ENCODE data around the gene PRAC2.

The PRAC2 gene

DNA sequence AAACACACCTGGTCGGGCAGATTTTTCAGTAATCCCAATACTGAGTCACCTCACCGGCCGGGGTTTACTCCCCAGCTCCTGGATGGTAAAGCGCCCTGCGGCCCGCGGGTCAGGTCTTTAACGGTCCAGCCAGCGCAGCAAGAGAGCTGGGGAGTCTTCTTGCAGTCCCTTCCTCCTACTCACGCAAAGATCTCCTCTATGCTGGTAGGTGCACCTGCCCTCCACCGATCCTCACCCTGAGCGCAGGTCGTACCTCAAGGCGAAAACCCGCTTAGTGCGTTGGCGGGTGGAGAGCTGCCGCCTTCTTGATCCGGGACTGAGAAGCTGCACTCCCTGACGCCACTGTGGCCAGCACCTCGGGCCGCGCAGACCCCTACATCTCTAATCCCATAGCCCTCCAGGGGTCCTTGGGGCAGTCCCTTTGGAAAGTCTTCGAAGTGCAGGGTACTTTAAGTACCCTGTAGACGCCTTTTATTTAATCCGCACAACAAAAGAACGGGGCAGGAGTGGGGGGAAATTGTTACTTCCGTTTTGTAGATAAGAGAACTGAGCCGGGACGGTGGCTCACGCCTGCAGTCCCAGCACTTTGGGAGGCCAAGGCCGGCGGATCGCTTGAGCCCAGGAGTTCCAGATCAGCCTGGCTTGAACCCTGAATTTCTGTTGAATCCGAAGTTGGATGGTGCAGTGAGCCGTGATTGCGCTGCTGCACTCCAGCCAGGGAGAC lies 16.0 kb downstream of the PRAC2 start:
- Histone ChIP-seq H3K4me3 (ENCODE audit: severe bottlenecking) (no peak overlapping the region), H3K9me3 (ENCODE audit: severe bottlenecking) (no peaks in the 10 kb centered on the region), H3K4me1 (ENCODE audit: insufficient read depth, poor library complexity, severe bottlenecking) (no peaks in the 10 kb centered on the region), H3K36me3 (ENCODE audit: low read depth) (no peaks in the 10 kb centered on the region), H3K27ac (ENCODE audit: poor library complexity, severe bottlenecking) (no peak overlapping the region), H3K27me3 (ENCODE audit: insufficient read depth, poor library complexity, severe bottlenecking) (peaks cover 100% of the 10 kb centered on the region)
- DNase-seq (ENCODE audit: low spot score) (no peak), ATAC-seq (ENCODE audit: low read depth) (peak; percentile 83)
- TF ChIP-seq, protein P1, sequence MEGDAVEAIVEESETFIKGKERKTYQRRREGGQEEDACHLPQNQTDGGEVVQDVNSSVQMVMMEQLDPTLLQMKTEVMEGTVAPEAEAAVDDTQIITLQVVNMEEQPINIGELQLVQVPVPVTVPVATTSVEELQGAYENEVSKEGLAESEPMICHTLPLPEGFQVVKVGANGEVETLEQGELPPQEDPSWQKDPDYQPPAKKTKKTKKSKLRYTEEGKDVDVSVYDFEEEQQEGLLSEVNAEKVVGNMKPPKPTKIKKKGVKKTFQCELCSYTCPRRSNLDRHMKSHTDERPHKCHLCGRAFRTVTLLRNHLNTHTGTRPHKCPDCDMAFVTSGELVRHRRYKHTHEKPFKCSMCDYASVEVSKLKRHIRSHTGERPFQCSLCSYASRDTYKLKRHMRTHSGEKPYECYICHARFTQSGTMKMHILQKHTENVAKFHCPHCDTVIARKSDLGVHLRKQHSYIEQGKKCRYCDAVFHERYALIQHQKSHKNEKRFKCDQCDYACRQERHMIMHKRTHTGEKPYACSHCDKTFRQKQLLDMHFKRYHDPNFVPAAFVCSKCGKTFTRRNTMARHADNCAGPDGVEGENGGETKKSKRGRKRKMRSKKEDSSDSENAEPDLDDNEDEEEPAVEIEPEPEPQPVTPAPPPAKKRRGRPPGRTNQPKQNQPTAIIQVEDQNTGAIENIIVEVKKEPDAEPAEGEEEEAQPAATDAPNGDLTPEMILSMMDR (IDR thresholded peaks at IDR 0.05; ENCODE audit: poor library complexity, severe bottlenecking): no peak

DNA sequence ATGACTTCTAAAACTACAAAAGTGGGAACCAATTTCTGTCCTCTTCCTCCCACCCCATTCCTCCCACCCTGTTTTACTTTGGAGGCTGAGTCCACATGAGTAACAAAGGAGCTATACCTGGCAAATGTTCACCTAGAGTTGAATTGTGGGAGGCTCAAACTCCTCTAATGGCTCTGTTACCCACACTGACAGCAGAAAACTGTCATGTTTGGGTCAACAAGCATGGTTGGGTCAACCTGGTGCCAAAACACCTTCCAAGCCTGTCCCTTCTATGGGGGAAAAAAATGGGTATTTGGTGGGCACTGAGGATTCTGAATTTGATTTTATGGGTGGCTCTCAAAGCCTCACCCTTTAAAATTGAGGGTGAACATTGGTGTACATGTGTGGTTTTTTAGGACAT lies 17.6 kb downstream of the PRAC2 start:
- TF ChIP-seq, protein P1 (IDR thresholded peaks at IDR 0.05; ENCODE audit: poor library complexity, severe bottlenecking): no peak
- H3K27ac ChIP-seq (ENCODE audit: poor library complexity, severe bottlenecking): no peak overlapping the region
- H3K9me3 ChIP-seq (ENCODE audit: severe bottlenecking): no peaks in the 10 kb centered on the region
- no peaks in the 10 kb centered on the region for H3K36me3 ChIP-seq (ENCODE audit: low read depth)
- peaks cover 98% of the 10 kb centered on the region for H3K27me3 ChIP-seq (ENCODE audit: insufficient read depth, poor library complexity, severe bottlenecking)
- DNase-seq (ENCODE audit: low spot score) (no peak), ATAC-seq (ENCODE audit: low read depth) (no peak)
- no peaks in the 10 kb centered on the region for H3K4me1 ChIP-seq (ENCODE audit: insufficient read depth, poor library complexity, severe bottlenecking)
- no peak overlapping the region for H3K4me3 ChIP-seq (ENCODE audit: severe bottlenecking)

DNA sequence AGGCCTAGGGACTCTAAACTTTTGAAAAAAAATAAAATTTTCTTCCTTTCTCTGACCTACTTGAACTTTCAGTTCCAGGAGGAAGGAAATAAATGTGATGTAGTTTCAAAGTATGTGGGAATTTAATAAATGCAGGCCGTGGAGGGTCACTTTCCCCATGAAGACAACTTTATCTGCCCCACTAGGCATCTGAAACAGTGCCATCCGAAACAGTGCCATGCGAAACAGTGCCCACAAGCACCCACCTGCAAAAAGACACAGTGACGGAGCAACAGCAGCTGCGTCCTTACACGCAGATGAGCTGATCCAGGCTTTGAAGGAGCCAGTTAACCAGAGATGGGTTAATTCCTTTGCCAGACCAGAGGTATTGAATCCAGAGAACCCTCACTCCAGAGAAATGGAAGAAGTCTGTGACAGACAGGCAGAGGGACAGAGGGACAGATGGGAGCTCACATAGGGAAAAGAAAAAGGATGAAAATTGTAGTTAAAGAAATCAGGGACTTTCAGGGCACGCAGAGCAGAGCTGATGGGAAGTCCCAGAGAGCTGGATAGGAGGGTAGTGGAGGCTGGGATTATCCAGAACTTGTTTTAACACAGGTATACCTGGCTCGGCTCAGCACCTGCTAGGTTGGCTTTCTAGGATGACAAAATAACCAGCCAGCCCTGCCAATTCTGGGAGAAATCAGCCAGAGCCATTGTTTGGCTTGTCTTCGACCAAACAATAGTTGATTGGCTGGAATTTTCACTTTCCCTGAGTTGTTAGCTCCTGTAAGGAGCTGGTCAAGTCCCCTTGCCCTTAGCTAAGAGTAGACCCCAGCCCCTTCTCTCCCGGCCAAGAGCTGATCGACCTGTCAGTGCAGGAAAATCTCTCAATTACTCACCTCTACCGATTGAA lies 22.6 kb downstream of the PRAC2 start:
- no peak overlapping the region for H3K4me3 ChIP-seq (ENCODE audit: severe bottlenecking)
- H3K27ac ChIP-seq (ENCODE audit: poor library complexity, severe bottlenecking): no peak overlapping the region
- no peaks in the 10 kb centered on the region for H3K9me3 ChIP-seq (ENCODE audit: severe bottlenecking)
- H3K4me1 ChIP-seq (ENCODE audit: insufficient read depth, poor library complexity, severe bottlenecking): no peaks in the 10 kb centered on the region
- no peaks in the 10 kb centered on the region for H3K36me3 ChIP-seq (ENCODE audit: low read depth)
- DNase-seq (ENCODE audit: low spot score) (no peak), ATAC-seq (ENCODE audit: low read depth) (no peak)
- TF ChIP-seq, protein P1 (IDR thresholded peaks at IDR 0.05; ENCODE audit: poor library complexity, severe bottlenecking): no peak
- H3K27me3 ChIP-seq (ENCODE audit: insufficient read depth, poor library complexity, severe bottlenecking): peaks cover 98% of the 10 kb centered on the region

DNA sequence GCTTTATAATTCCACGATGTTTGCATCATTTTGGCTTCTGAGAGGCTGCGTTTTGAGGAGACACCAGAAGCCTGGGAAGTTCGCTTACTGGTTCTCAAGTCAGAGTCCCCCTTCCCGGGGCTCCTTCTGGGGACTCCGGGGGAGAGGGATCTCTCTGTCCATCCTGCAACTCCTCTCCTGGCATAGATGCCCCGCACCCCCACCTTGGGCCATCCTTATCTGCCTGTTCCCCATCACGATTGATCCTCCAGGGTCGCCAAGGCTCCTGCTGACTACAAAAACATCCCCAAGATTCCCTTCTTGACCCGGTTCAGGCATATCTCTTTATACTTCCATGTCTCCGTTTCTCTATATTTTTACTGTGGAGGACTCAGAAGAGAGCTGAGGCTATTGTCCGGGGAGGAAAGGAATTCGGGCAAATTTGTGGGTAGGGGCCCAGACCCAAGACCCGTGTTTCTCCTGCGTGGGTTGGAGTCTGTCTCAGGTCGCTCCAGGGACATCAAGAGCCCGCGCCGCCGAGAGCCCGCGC lies 24.0 kb downstream of the PRAC2 start:
- Histone ChIP-seq H3K27ac (ENCODE audit: poor library complexity, severe bottlenecking) (no peak overlapping the region), H3K4me1 (ENCODE audit: insufficient read depth, poor library complexity, severe bottlenecking) (no peaks in the 10 kb centered on the region), H3K9me3 (ENCODE audit: severe bottlenecking) (no peaks in the 10 kb centered on the region), H3K36me3 (ENCODE audit: low read depth) (no peaks in the 10 kb centered on the region), H3K4me3 (ENCODE audit: severe bottlenecking) (no peak overlapping the region), H3K27me3 (ENCODE audit: insufficient read depth, poor library complexity, severe bottlenecking) (peaks cover 98% of the 10 kb centered on the region)
- DNase-seq (ENCODE audit: low spot score) (no peak), ATAC-seq (ENCODE audit: low read depth) (no peak)
- TF ChIP-seq, protein P1 (IDR thresholded peaks at IDR 0.05; ENCODE audit: poor library complexity, severe bottlenecking): no peak

Data from RWPE2 (cell line).